H9 (cell line): ENCODE measurements around the gene PDZRN4. TPM values are rescaled to one million over a fixed set of nuclear protein-coding genes. Genes with fewer than 3 reads are reported as not detected.
"Not testable (repeated sequence)": the region's sequence is repeated elsewhere in the genome, so short reads cannot be mapped to it uniquely, and the experiment has no call there.

Experiments used
- DNase-seq: peaks from one replicate; pipeline ENCODE4 v3.0.0-alpha.2; 2017
- H2AFZ ChIP-seq: one replicate; pipeline ENCODE4 v1.6.1; 2013; ENCODE audit warnings: mild to moderate bottlenecking, low read length, control low read depth, moderate library complexity
- H2AK5ac ChIP-seq: 2 replicates; pipeline ENCODE4 v1.6.1; 2013; ENCODE audit warnings: low read length, control low read depth, mixed read lengths; ENCODE audit not compliant: insufficient read length
- H2BK120ac ChIP-seq: one replicate; pipeline ENCODE4 v1.6.1; 2013; ENCODE audit warnings: low read depth, mild to moderate bottlenecking, low read length, control low read depth, inconsistent platforms; ENCODE audit not compliant: poor library complexity, severe bottlenecking
- H2BK12ac ChIP-seq: 2 replicates; pipeline ENCODE4 v1.6.1; 2013; ENCODE audit warnings: low read length, control low read depth, mixed read lengths, low read depth; ENCODE audit not compliant: insufficient read length
- H2BK15ac ChIP-seq: 2 replicates; pipeline ENCODE4 v1.6.1; 2013; ENCODE audit warnings: low read depth, low read length, control low read depth
- H2BK20ac ChIP-seq: one replicate; pipeline ENCODE4 v1.6.1; 2013; ENCODE audit warnings: low read depth, mild to moderate bottlenecking, low read length, control low read depth, inconsistent platforms; ENCODE audit not compliant: poor library complexity, severe bottlenecking
- H2BK5ac ChIP-seq: 2 replicates; pipeline ENCODE4 v1.6.1; 2013; ENCODE audit warnings: low read length, control low read depth, mixed read lengths; ENCODE audit not compliant: insufficient read length
- H3K14ac ChIP-seq: 2 replicates; pipeline ENCODE4 v1.6.1; 2013; ENCODE audit warnings: low read length, control low read depth; ENCODE audit not compliant: insufficient read depth
- H3K18ac ChIP-seq: 2 replicates; pipeline ENCODE4 v1.6.1; 2013; ENCODE audit warnings: low read depth, mild to moderate bottlenecking, mixed read lengths, low read length, control low read depth; ENCODE audit not compliant: insufficient read length
- H3K23ac ChIP-seq: 2 replicates; pipeline ENCODE4 v1.6.1; 2013; ENCODE audit warnings: low read length, control low read depth, mixed read lengths, low read depth; ENCODE audit not compliant: insufficient read length
- H3K23me2 ChIP-seq: 2 replicates; pipeline ENCODE4 v1.6.1; 2013; ENCODE audit warnings: low read depth, mild to moderate bottlenecking, mixed read lengths, low read length, control low read depth; ENCODE audit not compliant: insufficient read length, poor library complexity, severe bottlenecking
- H3K27ac ChIP-seq: 2 replicates; pipeline ENCODE4 v1.5.1; 2013; ENCODE audit warnings: low read length, control low read depth, mixed read lengths, low read depth; ENCODE audit not compliant: insufficient read length
- H3K27me3 ChIP-seq: 2 replicates; pipeline ENCODE4 v1.6.1; 2013; ENCODE audit warnings: low read length, control low read depth, inconsistent platforms; ENCODE audit not compliant: insufficient read depth
- H3K4ac ChIP-seq: 2 replicates; pipeline ENCODE4 v1.6.1; 2013; ENCODE audit warnings: low read depth, mild to moderate bottlenecking, control low read depth, inconsistent platforms, low read length, moderate library complexity
- H3K4me1 ChIP-seq: 2 replicates; pipeline ENCODE4 v1.6.1; 2013; ENCODE audit warnings: low read length, control low read depth, inconsistent platforms; ENCODE audit not compliant: insufficient read depth
- H3K4me2 ChIP-seq: 2 replicates; pipeline ENCODE4 v1.6.1; 2013; ENCODE audit warnings: low read length, control low read depth, mixed read lengths; ENCODE audit not compliant: insufficient read length, insufficient read depth
- H3K56ac ChIP-seq: 2 replicates; pipeline ENCODE4 v1.6.1; 2013; ENCODE audit warnings: low read depth, mild to moderate bottlenecking, mixed read lengths, low read length, control low read depth; ENCODE audit not compliant: insufficient read length
- H3K79me1 ChIP-seq: 2 replicates; pipeline ENCODE4 v1.6.1; 2013; ENCODE audit warnings: low read depth, mild to moderate bottlenecking, moderate library complexity, low read length, control low read depth, inconsistent platforms; ENCODE audit not compliant: insufficient read depth, poor library complexity, severe bottlenecking
- H3K79me2 ChIP-seq: 2 replicates; pipeline ENCODE4 v1.6.1; 2013; ENCODE audit warnings: low read length, control low read depth, inconsistent platforms; ENCODE audit not compliant: insufficient read depth
- H3K9ac ChIP-seq: 2 replicates; pipeline ENCODE4 v1.6.1; 2013; ENCODE audit warnings: low read length, control low read depth, mixed read lengths; ENCODE audit not compliant: insufficient read length; ENCODE audit errors: extremely low read depth
- H3K9me3 ChIP-seq: one replicate; pipeline ENCODE4 v1.6.1; 2013; ENCODE audit warnings: low read depth, low read length, inconsistent platforms; ENCODE audit not compliant: control insufficient read depth
- H3T11ph ChIP-seq: one replicate; pipeline ENCODE4 v1.6.1; 2013; ENCODE audit warnings: mild to moderate bottlenecking, low read length, control low read depth, inconsistent platforms
- H4K20me1 ChIP-seq: one replicate; pipeline ENCODE4 v1.6.1; 2013; ENCODE audit not compliant: control insufficient read depth, insufficient read length, insufficient read depth
- H4K5ac ChIP-seq: 2 replicates; pipeline ENCODE4 v1.6.1; 2013; ENCODE audit warnings: low read depth, mild to moderate bottlenecking, mixed read lengths, low read length, control low read depth; ENCODE audit not compliant: insufficient read length
- H4K8ac ChIP-seq: replicated peaks from 2 replicates; pipeline ENCODE4 v1.6.1; 2013; ENCODE audit warnings: low read length, control low read depth, mixed read lengths, low read depth; ENCODE audit not compliant: insufficient read length
- H4K91ac ChIP-seq: 2 replicates; pipeline ENCODE4 v1.6.1; 2013; ENCODE audit warnings: low read depth, mild to moderate bottlenecking, moderate library complexity, mixed read lengths, low read length, control low read depth; ENCODE audit not compliant: insufficient read length
- H3K27ac Mint-ChIP-seq, 3 experiments: 2 replicates in 2 of 3; 3 replicates in 1 of 3; pipeline ENCODE4 v1.8.0; 2020 to 2021; ENCODE audit warnings: mixed read lengths in 3 of 3, mild to moderate bottlenecking in 1 of 3, moderate library complexity in 1 of 3
- H3K27me3 Mint-ChIP-seq: 2 replicates; pipeline ENCODE4 v1.8.0; 2021; ENCODE audit warnings: low read depth, mild to moderate bottlenecking, moderate library complexity, mixed read lengths
- H3K36me3 Mint-ChIP-seq, 3 experiments: 2 replicates in 2 of 3; 3 replicates in 1 of 3; pipeline ENCODE4 v1.8.0; 2020 to 2021; ENCODE audit warnings: low read depth in 3 of 3, mixed read lengths in 3 of 3; ENCODE audit not compliant: insufficient read depth in 1 of 3
- H3K4me1 Mint-ChIP-seq, 2 experiments: 2 replicates each; pipeline ENCODE4 v1.8.0; 2020; ENCODE audit warnings: mixed read lengths in 2 of 2
- H3K4me3 Mint-ChIP-seq, 2 experiments: 2 replicates in 1 of 2; 3 replicates in 1 of 2; pipeline ENCODE4 v1.8.0; 2020 to 2021; ENCODE audit warnings: mild to moderate bottlenecking in 2 of 2, mixed read lengths in 2 of 2, moderate library complexity in 1 of 2
- H3K9me3 Mint-ChIP-seq, 2 experiments: 2 replicates in 1 of 2; 3 replicates in 1 of 2; pipeline ENCODE4 v1.8.0; 2020; ENCODE audit warnings: mild to moderate bottlenecking in 2 of 2, mixed read lengths in 2 of 2, moderate library complexity in 1 of 2
- CTCF ChIP-seq: fragments of 200-600 bp; sonication (generic); conservative IDR thresholded peaks from 3 replicates; pipeline ENCODE4 v1.8.0; 2021; ENCODE audit warnings: antibody characterized with exemption, mild to moderate bottlenecking
- WGBS: extraction: QIAGEN DNeasy Blood & Tissue Kit; methylation state at CpG from one replicate; pipeline ENCODE4 v1.1.7; 2013; ENCODE audit warnings: missing lambda C conversion rate, low lambda C conversion rate, mixed read lengths; ENCODE audit not compliant: insufficient read length; ENCODE audit errors: extremely low coverage; 5-methylcytosine and 5-hydroxymethylcytosine counted together
- total RNA-seq: library from RNA; stranded (reverse); gene quantifications from 2 replicates; pipeline ENCODE4 v1.2.1, GENCODE V29; 2021

The PDZRN4 gene
- total RNA-seq, 1 experiment from 2014 or later: not detected

GRCh38 chr12:41254004-41254914, 66.1 kb downstream of the PDZRN4 start:
- H4K8ac ChIP-seq: no peak overlapping the region

GRCh38 chr12:41263196-41263595, 75.1 kb downstream of the PDZRN4 start:
- H3K4ac ChIP-seq, H3K9me3 ChIP-seq, H3K18ac ChIP-seq, H2AFZ ChIP-seq, H3K4me3 Mint-ChIP-seq, H4K8ac ChIP-seq, H2BK12ac ChIP-seq, H3K14ac ChIP-seq, H3K27me3 ChIP-seq, DNase-seq, H3K23ac ChIP-seq, H3K79me1 ChIP-seq, H2BK5ac ChIP-seq, H2BK20ac ChIP-seq, H3T11ph ChIP-seq, H3K56ac ChIP-seq, H3K9me3 Mint-ChIP-seq, H4K91ac ChIP-seq, H2BK120ac ChIP-seq, H3K27me3 Mint-ChIP-seq, H3K4me1 Mint-ChIP-seq, H2AK5ac ChIP-seq, H3K79me2 ChIP-seq, H3K4me1 ChIP-seq, H3K27ac ChIP-seq, H3K9ac ChIP-seq, H3K36me3 Mint-ChIP-seq, H3K4me2 ChIP-seq, H4K20me1 ChIP-seq, H2BK15ac ChIP-seq, H4K5ac ChIP-seq, H3K27ac Mint-ChIP-seq, H3K23me2 ChIP-seq: not testable (repeated sequence)
- WGBS: no CpG with 5 or more reads among the region's 6 CpGs

More at GRCh38 chr12:41254004-41254914, 66.1 kb downstream of the PDZRN4 start:
- no peaks in the 10 kb centered on the region for H3K23me2 ChIP-seq
- Mint-ChIP-seq H3K4me3 (no peak overlapping the region), H3K27me3 (no peaks in the 10 kb centered on the region), H3K27ac (no peak overlapping the region), H3K9me3 (no peaks in the 10 kb centered on the region), H3K36me3 (no peaks in the 10 kb centered on the region; a peak in 1 of 7 replicates), H3K4me1 (no peaks in the 10 kb centered on the region)
- H2BK15ac ChIP-seq: no peak overlapping the region
- no peak overlapping the region for H3K23ac ChIP-seq
- H3T11ph ChIP-seq: no peak overlapping the region
- H3K18ac ChIP-seq: no peak overlapping the region
- H2BK5ac ChIP-seq: no peak overlapping the region
- WGBS: no CpG with 5 or more reads among the region's 4 CpGs
- H4K5ac ChIP-seq: no peak overlapping the region
- H3K79me1 ChIP-seq: no peaks in the 10 kb centered on the region
- no peak overlapping the region for H3K9ac ChIP-seq
- no peak overlapping the region for H3K4ac ChIP-seq
- H3K14ac ChIP-seq: no peak overlapping the region
- no peak overlapping the region for H3K4me2 ChIP-seq
- H3K27me3 ChIP-seq: no peaks in the 10 kb centered on the region
- no peak overlapping the region for H2BK12ac ChIP-seq
- no peak overlapping the region for H3K27ac ChIP-seq
- no peak overlapping the region for H2AFZ ChIP-seq
- no peak for TF ChIP-seq CTCF
- no peaks in the 10 kb centered on the region for H3K79me2 ChIP-seq
- no peak overlapping the region for H4K91ac ChIP-seq
- DNase-seq: no peak
- no peak overlapping the region for H2AK5ac ChIP-seq
- H3K56ac ChIP-seq: no peak overlapping the region
- H3K4me1 ChIP-seq: no peaks in the 10 kb centered on the region
- no peaks in the 10 kb centered on the region for H4K20me1 ChIP-seq
- no peak overlapping the region for H2BK20ac ChIP-seq
- H2BK120ac ChIP-seq: no peak overlapping the region
- H3K9me3 ChIP-seq: no peaks in the 10 kb centered on the region
